Natural killer cell (primary cell): ENCODE results near the gene DPP9. TPM values are rescaled to one million over a fixed set of nuclear protein-coding genes. Genes with fewer than 3 reads are reported as not detected.
A peak's percentile ranks its signal among the peaks of the same experiment; 100 is the strongest.
"Not testable (repeated sequence)": the region's sequence is repeated elsewhere in the genome, so short reads cannot be mapped to it uniquely, and the experiment has no call there.

ENCODE experiments used
- ATAC-seq, 3 donors: fragments of 150-1000 bp in 2 of 3; fragments of 200-7000 bp in 1 of 3; cut with Tn5 transposase; 1 replicate in 1 of 3; 2 replicates in 2 of 3; pipeline ENCODE4 v1.10.0; 2021; ENCODE audit warnings: mild to moderate bottlenecking in 2 of 3, moderate library complexity in 2 of 3
- DNase-seq, 2 donors: peaks; one replicate each; pipeline versions ENCODE4 v3.0.0 to v3.0.0-alpha.2; 2013 to 2021; ENCODE audit warnings: mixed read lengths in 1 of 2
- H3K27ac ChIP-seq: one replicate; pipeline ENCODE4 v1.5.1; 2013; ENCODE audit warnings: mild to moderate bottlenecking, low read length
- H3K27me3 ChIP-seq: one replicate; pipeline ENCODE4 v1.6.1; 2013; ENCODE audit warnings: low read length; ENCODE audit not compliant: control insufficient read depth, insufficient read depth
- H3K36me3 ChIP-seq: one replicate; pipeline ENCODE4 v1.6.1; 2013; ENCODE audit warnings: low read length; ENCODE audit not compliant: control insufficient read depth, insufficient read depth
- H3K4me1 ChIP-seq: one replicate; pipeline ENCODE4 v1.6.1; 2013; ENCODE audit warnings: low read length; ENCODE audit not compliant: control insufficient read depth, insufficient read depth
- H3K4me3 ChIP-seq: one replicate; pipeline ENCODE4 v1.5.1; 2013; ENCODE audit warnings: low read length
- H3K9me3 ChIP-seq: one replicate; pipeline ENCODE4 v1.6.1; 2013; ENCODE audit warnings: low read length; ENCODE audit not compliant: control insufficient read depth, insufficient read depth
- H3K27ac Mint-ChIP-seq, 2 donors: one replicate each; pipeline ENCODE4 v1.8.0; 2022; ENCODE audit warnings: mild to moderate bottlenecking in 2 of 2, mixed read lengths in 2 of 2, moderate library complexity in 1 of 2
- H3K27me3 Mint-ChIP-seq, 2 donors: one replicate each; pipeline ENCODE4 v1.8.0; 2022; ENCODE audit warnings: low read depth in 2 of 2, mixed read lengths in 2 of 2
- H3K36me3 Mint-ChIP-seq: one replicate; pipeline ENCODE4 v1.8.0; 2022; ENCODE audit warnings: mixed read lengths
- H3K4me1 Mint-ChIP-seq, 2 donors: one replicate each; pipeline ENCODE4 v1.8.0; 2022; ENCODE audit warnings: mixed read lengths in 2 of 2
- H3K4me3 Mint-ChIP-seq: one replicate; pipeline ENCODE4 v1.8.0; 2022; ENCODE audit warnings: mild to moderate bottlenecking, moderate library complexity, mixed read lengths
- H3K9me3 Mint-ChIP-seq, 2 donors: one replicate each; pipeline ENCODE4 v1.8.0; 2022; ENCODE audit warnings: mixed read lengths in 2 of 2
- WGBS: methylation state at CpG from one replicate; pipeline ENCODE4 v1.1.7; 2013; ENCODE audit warnings: missing lambda C conversion rate; ENCODE audit not compliant: insufficient coverage; 5-methylcytosine and 5-hydroxymethylcytosine counted together
- intact Hi-C: fragments of 100-400 bp; cut with micrococcal nuclease; formaldehyde crosslinking; loops from one replicate; pipeline ENCODE4 v1.14.2; 2022
- total RNA-seq, 4 donors: library from RNA; stranded (reverse); fragments of 120-200 nt in 1 of 4; gene quantifications; one replicate each; pipeline versions ENCODE4 v1.2.3 to v1.2.4, GENCODE V29; 2013 to 2022
- TF ChIP-seq, protein P1 (sequence below): fragments of 200-600 bp; IDR thresholded peaks from one replicate; pipeline ENCODE4 v1.8.0; 2022; ENCODE audit warnings: antibody characterized with exemption

DPP9 gene
- total RNA-seq, 3 donors from 2014 or later (not counting 1 experiment from before 2014, with no cell fraction given): 133 to 183 (median 165) TPM

DNA sequence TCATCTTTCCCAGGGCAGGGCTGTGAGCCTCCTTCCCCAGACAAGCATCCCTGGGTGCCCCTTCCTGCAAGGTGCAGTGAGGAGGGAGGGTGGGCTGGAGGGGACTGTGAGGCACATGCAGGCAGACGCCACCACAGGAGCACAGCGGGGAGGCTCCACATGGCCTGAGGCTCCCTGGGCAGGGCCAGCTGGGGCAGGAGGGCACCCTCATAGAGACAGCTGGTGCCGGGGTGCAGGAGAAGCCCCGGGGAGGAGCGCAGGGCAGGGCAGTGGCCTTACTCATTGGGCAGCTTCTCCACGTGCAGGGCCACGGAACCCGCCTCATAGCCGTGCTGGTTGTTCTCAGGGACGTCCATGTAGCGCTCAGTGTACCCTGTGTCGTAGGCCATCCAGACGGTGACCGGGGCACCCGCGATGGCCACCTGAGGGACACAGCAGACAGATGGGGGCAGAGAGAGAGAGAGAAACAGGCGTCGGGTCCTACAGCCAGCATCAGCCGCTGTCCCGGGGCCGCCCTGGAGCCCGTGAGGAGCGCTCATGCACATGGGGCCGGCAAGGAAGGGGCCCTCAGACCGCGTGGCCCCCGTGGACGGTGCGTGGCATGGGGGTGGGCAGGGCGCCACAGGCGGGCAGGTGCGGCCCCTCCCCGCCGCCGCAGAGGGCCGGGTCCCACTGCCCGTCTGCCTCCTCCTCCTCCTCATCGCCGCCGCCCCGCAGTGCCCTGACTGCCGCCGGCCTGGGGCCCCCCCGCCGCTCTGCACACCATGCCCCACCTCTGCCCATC, 41.0 kb downstream of the DPP9 start:
- no peaks in the 10 kb centered on the region for H3K9me3 Mint-ChIP-seq
- Histone ChIP-seq H3K27ac (no peak overlapping the region), H3K4me3 (no peak overlapping the region), H3K36me3 (peaks cover 59% of the 10 kb centered on the region), H3K4me1 (no peaks in the 10 kb centered on the region), H3K9me3 (no peaks in the 10 kb centered on the region), H3K27me3 (no peaks in the 10 kb centered on the region)
- H3K27ac Mint-ChIP-seq: no peak overlapping the region
- no peaks in the 10 kb centered on the region for H3K4me1 Mint-ChIP-seq
- H3K36me3 Mint-ChIP-seq: no peaks in the 10 kb centered on the region
- 97% methylated on average over 45 of the region's 45 CpGs for WGBS
- TF ChIP-seq, protein P1, sequence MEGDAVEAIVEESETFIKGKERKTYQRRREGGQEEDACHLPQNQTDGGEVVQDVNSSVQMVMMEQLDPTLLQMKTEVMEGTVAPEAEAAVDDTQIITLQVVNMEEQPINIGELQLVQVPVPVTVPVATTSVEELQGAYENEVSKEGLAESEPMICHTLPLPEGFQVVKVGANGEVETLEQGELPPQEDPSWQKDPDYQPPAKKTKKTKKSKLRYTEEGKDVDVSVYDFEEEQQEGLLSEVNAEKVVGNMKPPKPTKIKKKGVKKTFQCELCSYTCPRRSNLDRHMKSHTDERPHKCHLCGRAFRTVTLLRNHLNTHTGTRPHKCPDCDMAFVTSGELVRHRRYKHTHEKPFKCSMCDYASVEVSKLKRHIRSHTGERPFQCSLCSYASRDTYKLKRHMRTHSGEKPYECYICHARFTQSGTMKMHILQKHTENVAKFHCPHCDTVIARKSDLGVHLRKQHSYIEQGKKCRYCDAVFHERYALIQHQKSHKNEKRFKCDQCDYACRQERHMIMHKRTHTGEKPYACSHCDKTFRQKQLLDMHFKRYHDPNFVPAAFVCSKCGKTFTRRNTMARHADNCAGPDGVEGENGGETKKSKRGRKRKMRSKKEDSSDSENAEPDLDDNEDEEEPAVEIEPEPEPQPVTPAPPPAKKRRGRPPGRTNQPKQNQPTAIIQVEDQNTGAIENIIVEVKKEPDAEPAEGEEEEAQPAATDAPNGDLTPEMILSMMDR: no peak
- no peak overlapping the region for H3K4me3 Mint-ChIP-seq
- intact Hi-C loops: no loop called here
- DNase-seq: no peak
- no peak for ATAC-seq
- no peaks in the 10 kb centered on the region for H3K27me3 Mint-ChIP-seq

- H3K4me1 ChIP-seq, H3K36me3 Mint-ChIP-seq, ATAC-seq, H3K4me3 ChIP-seq, H3K27me3 ChIP-seq, H3K27ac Mint-ChIP-seq, H3K9me3 Mint-ChIP-seq, H3K4me1 Mint-ChIP-seq, H3K27me3 Mint-ChIP-seq, H3K4me3 Mint-ChIP-seq, H3K9me3 ChIP-seq, DNase-seq, intact Hi-C loops, H3K27ac ChIP-seq: not testable (repeated sequence)
- 99% methylated on average over 7 of the region's 7 CpGs for WGBS
- H3K36me3 ChIP-seq: peaks cover 45% of the 10 kb centered on the region
Measured at GRCh38 chr19:4680021-4680420, 43.6 kb downstream of the DPP9 start.

- Histone ChIP-seq H3K27me3 (no peaks in the 10 kb centered on the region), H3K9me3 (no peaks in the 10 kb centered on the region), H3K4me1 (no peaks in the 10 kb centered on the region), H3K27ac (no peak overlapping the region), H3K36me3 (peaks cover 36% of the 10 kb centered on the region), H3K4me3 (no peak overlapping the region)
- Mint-ChIP-seq H3K4me3 (no peak overlapping the region), H3K27ac (no peak overlapping the region), H3K27me3 (no peaks in the 10 kb centered on the region), H3K4me1 (no peaks in the 10 kb centered on the region), H3K36me3 (no peaks in the 10 kb centered on the region), H3K9me3 (no peaks in the 10 kb centered on the region)
- ATAC-seq (peak; percentile 50 to 53 (median 52)), DNase-seq (peak in 1 of 2 donors; percentile 33)
- TF ChIP-seq, protein P1: no peak
- intact Hi-C loops: no loop called here
- 96% methylated on average over 32 of the region's 34 CpGs for WGBS
Measured at GRCh38 chr19:4678881-4679790, 44.5 kb downstream of the DPP9 start.
